KMS-11 (cell line): ENCODE results near the gene CFAP46.

ENCODE experiments used
- H2AFZ ChIP-seq: fragments of 200-600 bp; sonication (generic); 2 replicates; pipeline ENCODE4 v1.6.1; 2016; ENCODE audit warnings: antibody characterized with exemption, mixed run types, low read depth
- H3K27ac ChIP-seq: fragments of 200-600 bp; sonication (generic); 2 replicates; pipeline ENCODE4 v1.6.1; 2016; ENCODE audit warnings: mild to moderate bottlenecking, mixed run types
- H3K27me3 ChIP-seq: fragments of 200-600 bp; sonication (generic); 2 replicates; pipeline ENCODE4 v1.6.1; 2017; ENCODE audit warnings: mild to moderate bottlenecking, low read depth, mixed run types, moderate library complexity; ENCODE audit not compliant: insufficient read depth
- H3K36me3 ChIP-seq: fragments of 200-600 bp; sonication (generic); 2 replicates; pipeline ENCODE4 v1.6.1; 2017; ENCODE audit warnings: mild to moderate bottlenecking, mixed run types; ENCODE audit not compliant: insufficient read depth
- H3K4me1 ChIP-seq: fragments of 200-600 bp; sonication (generic); 2 replicates; pipeline ENCODE4 v1.6.1; 2016; ENCODE audit warnings: mild to moderate bottlenecking, low read depth, mixed run types; ENCODE audit not compliant: poor library complexity, severe bottlenecking
- H3K4me2 ChIP-seq: fragments of 200-600 bp; sonication (generic); 2 replicates; pipeline ENCODE4 v1.7.0; 2016; ENCODE audit warnings: mild to moderate bottlenecking, mixed run types
- H3K4me3 ChIP-seq: fragments of 200-600 bp; sonication (generic); IDR thresholded peaks from 2 replicates; pipeline ENCODE4 v1.6.1; 2017; ENCODE audit warnings: low read depth, low read length, mixed read lengths; ENCODE audit not compliant: insufficient read depth
- H3K79me2 ChIP-seq: fragments of 200-600 bp; sonication (generic); 2 replicates; pipeline ENCODE4 v1.6.1; 2016; ENCODE audit warnings: low read depth, mixed run types; ENCODE audit not compliant: insufficient read depth
- H3K9ac ChIP-seq: fragments of 200-600 bp; sonication (generic); 2 replicates; pipeline ENCODE4 v1.6.1; 2016; ENCODE audit warnings: mild to moderate bottlenecking, mixed run types
- H4K20me1 ChIP-seq: fragments of 200-600 bp; sonication (generic); 2 replicates; pipeline ENCODE4 v1.6.1; 2016; ENCODE audit warnings: mild to moderate bottlenecking, mixed run types; ENCODE audit not compliant: insufficient read depth
- TF ChIP-seq, protein P1 (sequence below): fragments of 200-600 bp; sonication (generic); conservative IDR thresholded peaks from 2 replicates; pipeline ENCODE4 v1.6.1; 2017; ENCODE audit warnings: low read depth, mild to moderate bottlenecking, antibody characterized with exemption, low read length, moderate library complexity, mixed read lengths

The CFAP46 gene

DNA sequence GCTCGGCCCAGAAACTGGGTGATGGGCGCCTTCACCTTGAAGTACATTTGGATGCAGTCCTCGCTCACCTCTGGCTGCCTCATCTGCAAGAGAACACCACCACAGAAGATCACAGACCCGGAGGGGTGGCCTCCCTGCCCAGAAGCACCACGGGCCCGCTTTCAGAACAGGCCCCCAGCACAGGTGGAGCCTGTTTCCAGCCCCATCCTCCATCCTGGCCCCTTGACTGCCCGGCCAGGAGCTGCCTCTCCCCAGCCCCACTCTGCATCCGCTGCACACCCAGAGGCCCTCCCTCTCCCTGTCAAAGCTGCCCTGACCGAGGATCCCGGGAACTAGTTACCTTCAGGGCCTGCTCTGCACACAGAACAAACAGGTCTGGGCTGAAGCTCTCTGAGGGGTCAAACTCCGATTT lies 724 bp downstream of the CFAP46 start:
- Histone ChIP-seq H3K9ac (no peak overlapping the region), H3K27me3 (peaks cover 53% of the 10 kb centered on the region), H3K27ac (no peak overlapping the region), H3K4me1 (no peaks in the 10 kb centered on the region), H4K20me1 (no peaks in the 10 kb centered on the region), H3K4me3 (no peak overlapping the region), H3K36me3 (no peaks in the 10 kb centered on the region), H3K4me2 (no peak overlapping the region), H2AFZ (no peak overlapping the region), H3K79me2 (no peaks in the 10 kb centered on the region)
- TF ChIP-seq, protein P1, sequence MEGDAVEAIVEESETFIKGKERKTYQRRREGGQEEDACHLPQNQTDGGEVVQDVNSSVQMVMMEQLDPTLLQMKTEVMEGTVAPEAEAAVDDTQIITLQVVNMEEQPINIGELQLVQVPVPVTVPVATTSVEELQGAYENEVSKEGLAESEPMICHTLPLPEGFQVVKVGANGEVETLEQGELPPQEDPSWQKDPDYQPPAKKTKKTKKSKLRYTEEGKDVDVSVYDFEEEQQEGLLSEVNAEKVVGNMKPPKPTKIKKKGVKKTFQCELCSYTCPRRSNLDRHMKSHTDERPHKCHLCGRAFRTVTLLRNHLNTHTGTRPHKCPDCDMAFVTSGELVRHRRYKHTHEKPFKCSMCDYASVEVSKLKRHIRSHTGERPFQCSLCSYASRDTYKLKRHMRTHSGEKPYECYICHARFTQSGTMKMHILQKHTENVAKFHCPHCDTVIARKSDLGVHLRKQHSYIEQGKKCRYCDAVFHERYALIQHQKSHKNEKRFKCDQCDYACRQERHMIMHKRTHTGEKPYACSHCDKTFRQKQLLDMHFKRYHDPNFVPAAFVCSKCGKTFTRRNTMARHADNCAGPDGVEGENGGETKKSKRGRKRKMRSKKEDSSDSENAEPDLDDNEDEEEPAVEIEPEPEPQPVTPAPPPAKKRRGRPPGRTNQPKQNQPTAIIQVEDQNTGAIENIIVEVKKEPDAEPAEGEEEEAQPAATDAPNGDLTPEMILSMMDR: no peak

DNA sequence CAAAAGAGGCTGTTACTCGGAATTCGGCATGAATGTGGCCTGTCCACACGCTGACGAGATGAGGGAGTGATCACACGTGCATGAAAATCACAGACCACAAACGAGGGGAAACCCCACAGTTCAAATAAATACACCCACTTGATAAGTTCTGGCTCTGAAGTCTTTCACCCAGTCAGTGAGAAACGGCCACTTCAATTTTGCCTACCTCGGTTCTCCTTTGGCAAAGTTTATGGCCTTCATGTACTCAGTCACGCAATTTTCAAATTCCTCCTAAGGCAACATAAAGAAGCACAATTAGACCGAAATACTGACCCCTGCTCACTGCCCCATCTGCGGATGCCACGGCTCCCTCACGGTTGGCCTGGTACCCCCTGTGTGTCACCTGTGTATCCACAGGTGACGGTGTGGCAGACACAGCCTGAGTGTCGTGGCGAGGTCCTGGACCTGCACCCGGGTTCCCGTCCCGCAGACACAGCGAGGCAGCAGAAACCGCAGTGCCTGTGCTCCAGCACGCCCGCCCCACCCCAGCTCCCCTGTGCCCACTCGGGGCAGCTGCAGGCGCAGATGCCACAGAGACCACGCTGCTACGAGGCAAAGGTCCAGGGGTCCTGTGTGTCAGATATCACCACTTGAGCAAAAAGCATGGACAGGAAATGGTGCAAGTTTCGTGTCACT lies 1.4 kb downstream of the CFAP46 start:
- H3K79me2 ChIP-seq: no peaks in the 10 kb centered on the region
- no peaks in the 10 kb centered on the region for H4K20me1 ChIP-seq
- no peak overlapping the region for H2AFZ ChIP-seq
- H3K4me3 ChIP-seq: no peak overlapping the region
- TF ChIP-seq, protein P1: no peak
- H3K27me3 ChIP-seq: peaks cover 56% of the 10 kb centered on the region
- H3K9ac ChIP-seq: no peak overlapping the region
- H3K36me3 ChIP-seq: no peaks in the 10 kb centered on the region
- H3K4me2 ChIP-seq: no peak overlapping the region
- H3K4me1 ChIP-seq: no peaks in the 10 kb centered on the region
- no peak overlapping the region for H3K27ac ChIP-seq

DNA sequence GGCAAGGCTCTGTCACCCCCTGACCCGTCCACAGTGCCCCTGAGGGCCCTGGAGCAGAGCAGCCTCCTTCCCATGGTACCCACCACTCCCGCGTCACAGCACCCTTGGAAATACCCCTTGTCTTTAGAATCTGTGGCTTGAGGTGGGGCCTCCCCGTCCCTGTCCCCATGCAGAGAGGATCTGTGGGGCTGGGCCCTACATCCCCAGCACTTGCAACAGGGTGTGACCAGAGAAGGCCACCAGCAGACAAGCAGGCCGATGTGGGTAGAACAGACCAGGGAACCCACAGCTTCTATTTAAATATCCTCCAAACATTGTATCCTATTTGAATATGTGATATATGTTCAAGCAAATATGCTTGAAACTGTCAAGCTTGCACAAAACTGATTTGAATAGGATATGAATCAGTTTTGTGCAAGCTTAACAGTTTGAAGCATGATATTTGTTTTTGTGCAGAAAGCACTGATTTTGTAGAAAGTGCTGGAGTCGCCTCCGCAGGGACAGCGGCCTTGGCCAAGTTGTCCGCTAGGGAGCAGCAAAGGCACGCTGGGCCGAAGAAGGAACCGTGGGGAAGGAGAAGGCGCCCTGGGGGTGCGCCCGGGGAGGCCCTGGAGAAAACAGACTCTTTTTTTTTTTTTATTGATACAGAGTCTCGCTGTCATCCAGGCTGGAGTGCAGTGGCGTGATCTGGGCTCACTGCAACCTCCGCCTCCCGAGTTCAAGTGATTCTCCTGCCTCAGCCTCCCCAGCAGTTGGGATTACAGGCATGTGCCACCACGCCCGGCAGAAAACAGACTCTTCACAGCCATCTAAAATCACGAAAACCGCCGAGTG lies 2.2 kb downstream of the CFAP46 start:
- TF ChIP-seq, protein P1: peak; percentile 68
- no peaks in the 10 kb centered on the region for H3K36me3 ChIP-seq
- H3K27me3 ChIP-seq: peaks cover 56% of the 10 kb centered on the region
- H3K79me2 ChIP-seq: no peaks in the 10 kb centered on the region
- no peaks in the 10 kb centered on the region for H4K20me1 ChIP-seq
- H3K4me3 ChIP-seq: no peak overlapping the region
- no peak overlapping the region for H2AFZ ChIP-seq
- H3K4me2 ChIP-seq: no peak overlapping the region
- no peak overlapping the region for H3K9ac ChIP-seq
- H3K27ac ChIP-seq: no peak overlapping the region
- H3K4me1 ChIP-seq: no peaks in the 10 kb centered on the region

DNA sequence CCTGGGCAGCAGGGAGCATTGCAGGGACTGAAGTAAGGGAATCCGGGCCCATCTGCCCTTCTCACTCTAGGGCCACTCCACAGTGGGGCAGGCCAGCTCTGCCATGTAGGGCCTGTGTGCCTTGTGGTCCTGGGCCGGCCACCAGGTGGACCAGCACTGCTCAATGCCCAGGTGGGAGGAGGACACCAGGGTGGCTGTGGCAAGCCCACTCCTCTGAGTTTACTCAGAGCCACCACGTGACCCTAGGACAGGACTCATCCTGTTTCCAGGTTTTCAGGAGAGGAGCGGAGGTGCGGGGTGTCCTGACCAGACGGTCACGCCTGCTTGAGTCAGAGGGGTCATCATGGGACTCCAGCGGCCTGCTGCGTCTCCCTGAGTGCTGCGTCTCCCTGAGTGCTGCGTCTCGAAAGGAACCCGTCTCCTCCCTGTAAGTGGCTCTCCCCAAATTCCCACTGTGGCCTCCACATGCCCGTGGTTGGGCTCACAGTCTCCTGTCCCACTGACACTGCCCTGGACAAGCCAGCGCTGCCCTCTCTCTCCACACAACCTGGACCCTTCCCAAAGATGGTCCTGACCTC lies 2.9 kb downstream of the CFAP46 start:
- Histone ChIP-seq H3K4me3 (no peak overlapping the region), H4K20me1 (no peaks in the 10 kb centered on the region), H3K27ac (no peak overlapping the region), H3K9ac (no peak overlapping the region), H2AFZ (no peak overlapping the region), H3K36me3 (no peaks in the 10 kb centered on the region), H3K27me3 (peaks cover 57% of the 10 kb centered on the region), H3K79me2 (no peaks in the 10 kb centered on the region), H3K4me2 (no peak overlapping the region), H3K4me1 (no peaks in the 10 kb centered on the region)
- TF ChIP-seq, protein P1: no peak
